ENCODE data around the gene C5orf22. TPM values are rescaled to one million over a fixed set of nuclear protein-coding genes. Genes with fewer than 3 reads are reported as not detected.
A peak's percentile ranks its signal among the peaks of the same experiment; 100 is the strongest.

The C5orf22 gene
- total RNA-seq, 1 experiment from 2014 or later = 40.6 TPM

- no peaks in the 10 kb centered on the region for H3K4me1 Mint-ChIP-seq
- no peak for DNase-seq (ENCODE audit: low spot score)
- H3K4me3 Mint-ChIP-seq = no peak overlapping the region
- H3K36me3 Mint-ChIP-seq = peaks cover 61% of the 10 kb centered on the region
- H3K27me3 Mint-ChIP-seq (ENCODE audit: low read depth) = no peaks in the 10 kb centered on the region
- ChIA-PET CTCF (no interaction called here), POLR2A (interaction anchor here (1.1 kb wide), 1 partner anchor 9 kb away, joined by 4 read pairs; the partner anchor contains the start of genes C5orf22 and DROSHA)
- no peak overlapping the region for H3K27ac Mint-ChIP-seq
- no peaks in the 10 kb centered on the region for H3K9me3 Mint-ChIP-seq
- no peak for TF ChIP-seq CBFB (CRISPR knock-in tag; IDR thresholded peaks at IDR 0.05; ENCODE audit: low read depth)
- TF ChIP-seq, protein P1, sequence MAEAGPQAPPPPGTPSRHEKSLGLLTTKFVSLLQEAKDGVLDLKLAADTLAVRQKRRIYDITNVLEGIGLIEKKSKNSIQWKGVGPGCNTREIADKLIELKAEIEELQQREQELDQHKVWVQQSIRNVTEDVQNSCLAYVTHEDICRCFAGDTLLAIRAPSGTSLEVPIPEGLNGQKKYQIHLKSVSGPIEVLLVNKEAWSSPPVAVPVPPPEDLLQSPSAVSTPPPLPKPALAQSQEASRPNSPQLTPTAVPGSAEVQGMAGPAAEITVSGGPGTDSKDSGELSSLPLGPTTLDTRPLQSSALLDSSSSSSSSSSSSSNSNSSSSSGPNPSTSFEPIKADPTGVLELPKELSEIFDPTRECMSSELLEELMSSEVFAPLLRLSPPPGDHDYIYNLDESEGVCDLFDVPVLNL (CRISPR knock-in tag; IDR thresholded peaks at IDR 0.05; ENCODE audit: borderline replicate concordance, low read depth) = no peak
- TF ChIP-seq ATF1 (CRISPR knock-in tag; IDR thresholded peaks at IDR 0.05) = no peak
- TF ChIP-seq, protein P2, sequence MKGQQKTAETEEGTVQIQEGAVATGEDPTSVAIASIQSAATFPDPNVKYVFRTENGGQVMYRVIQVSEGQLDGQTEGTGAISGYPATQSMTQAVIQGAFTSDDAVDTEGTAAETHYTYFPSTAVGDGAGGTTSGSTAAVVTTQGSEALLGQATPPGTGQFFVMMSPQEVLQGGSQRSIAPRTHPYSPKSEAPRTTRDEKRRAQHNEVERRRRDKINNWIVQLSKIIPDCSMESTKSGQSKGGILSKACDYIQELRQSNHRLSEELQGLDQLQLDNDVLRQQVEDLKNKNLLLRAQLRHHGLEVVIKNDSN (CRISPR knock-in tag; IDR thresholded peaks at IDR 0.05) = no peak
- TF ChIP-seq E2F5 (CRISPR knock-in tag; IDR thresholded peaks at IDR 0.05) = no peak
- TF ChIP-seq, protein P3, sequence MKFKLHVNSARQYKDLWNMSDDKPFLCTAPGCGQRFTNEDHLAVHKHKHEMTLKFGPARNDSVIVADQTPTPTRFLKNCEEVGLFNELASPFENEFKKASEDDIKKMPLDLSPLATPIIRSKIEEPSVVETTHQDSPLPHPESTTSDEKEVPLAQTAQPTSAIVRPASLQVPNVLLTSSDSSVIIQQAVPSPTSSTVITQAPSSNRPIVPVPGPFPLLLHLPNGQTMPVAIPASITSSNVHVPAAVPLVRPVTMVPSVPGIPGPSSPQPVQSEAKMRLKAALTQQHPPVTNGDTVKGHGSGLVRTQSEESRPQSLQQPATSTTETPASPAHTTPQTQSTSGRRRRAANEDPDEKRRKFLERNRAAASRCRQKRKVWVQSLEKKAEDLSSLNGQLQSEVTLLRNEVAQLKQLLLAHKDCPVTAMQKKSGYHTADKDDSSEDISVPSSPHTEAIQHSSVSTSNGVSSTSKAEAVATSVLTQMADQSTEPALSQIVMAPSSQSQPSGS (CRISPR knock-in tag; IDR thresholded peaks at IDR 0.05; ENCODE audit: borderline replicate concordance, low read depth) = no peak
- TF ChIP-seq ZNF219 (CRISPR knock-in tag; IDR thresholded peaks at IDR 0.05; ENCODE audit: borderline replicate concordance) = no peak
- no peak for TF ChIP-seq RORB (CRISPR knock-in tag; IDR thresholded peaks at IDR 0.05)
- TF ChIP-seq ZNF281 (CRISPR knock-in tag; IDR thresholded peaks at IDR 0.05) = no peak
- TF ChIP-seq SMAD4 (CRISPR knock-in tag; IDR thresholded peaks at IDR 0.05) = no peak
- TF ChIP-seq ZNF425 (CRISPR knock-in tag; conservative IDR thresholded peaks at IDR 0.05) = no peak
- TF ChIP-seq ETV6 (CRISPR knock-in tag; IDR thresholded peaks at IDR 0.05) = no peak
- TF ChIP-seq HMGA2 (CRISPR knock-in tag; IDR thresholded peaks at IDR 0.05) = no peak
- TF ChIP-seq TEAD1 (CRISPR knock-in tag; IDR thresholded peaks at IDR 0.05) = no peak
- no peak for ATAC-seq
These were observed 9.1 kb upstream of the C5orf22 start for GRCh38 chr5:31523041-31523440.

- CTCF ChIA-PET = interaction anchor here (1.6 to 2.2 kb wide), 3 partner anchors 106 to 325 kb away, joined by 3 to 13 read pairs (median 3); no protein-coding TSS in a partner anchor
- H3K9me3 Mint-ChIP-seq = no peaks in the 10 kb centered on the region
- peaks cover 18% of the 10 kb centered on the region for H3K4me1 Mint-ChIP-seq
- no peaks in the 10 kb centered on the region for H3K27me3 Mint-ChIP-seq (ENCODE audit: low read depth)
- H3K4me3 Mint-ChIP-seq = peak overlapping the region; percentile 99
- no peak for ATAC-seq
- POLR2A ChIA-PET = interaction anchor here (1.6 kb wide), 2 partner anchors 8 to 28 kb away, joined by 4 to 5 read pairs; no protein-coding TSS in a partner anchor
- DNase-seq (ENCODE audit: low spot score) = no peak
- H3K36me3 Mint-ChIP-seq = peaks cover 45% of the 10 kb centered on the region
- peak overlapping the region; percentile 60; the same call in 1 of the 2 replicates for H3K27ac Mint-ChIP-seq
- TF ChIP-seq, protein P3 (CRISPR knock-in tag; IDR thresholded peaks at IDR 0.05; ENCODE audit: borderline replicate concordance, low read depth) = no peak
- TF ChIP-seq, protein P1 (CRISPR knock-in tag; IDR thresholded peaks at IDR 0.05; ENCODE audit: borderline replicate concordance, low read depth) = no peak
- TF ChIP-seq ZBTB43 (CRISPR knock-in tag; IDR thresholded peaks at IDR 0.05) = no peak
- no peak for TF ChIP-seq TCF7 (CRISPR knock-in tag; IDR thresholded peaks at IDR 0.05; ENCODE audit: low read depth)
- no peak for TF ChIP-seq HMGA2 (CRISPR knock-in tag; IDR thresholded peaks at IDR 0.05)
- TF ChIP-seq, protein P4, sequence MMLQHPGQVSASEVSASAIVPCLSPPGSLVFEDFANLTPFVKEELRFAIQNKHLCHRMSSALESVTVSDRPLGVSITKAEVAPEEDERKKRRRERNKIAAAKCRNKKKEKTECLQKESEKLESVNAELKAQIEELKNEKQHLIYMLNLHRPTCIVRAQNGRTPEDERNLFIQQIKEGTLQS (CRISPR knock-in tag; conservative IDR thresholded peaks at IDR 0.05) = no peak
- no peak for TF ChIP-seq ZNF396 (CRISPR knock-in tag; IDR thresholded peaks at IDR 0.05; ENCODE audit: borderline replicate concordance)
These were observed 1.4 kb upstream of the C5orf22 start for GRCh38 chr5:31530541-31531265.
